Measurements from ENCODE around the gene TMEM126B.

Gene TMEM126B

GRCh38 chr11:85682330-85683305 lies 54.2 kb downstream of the TMEM126B start:
- in situ Hi-C loops (cut with HindIII; ENCODE audit: low sequenced_read_pairs) = no loop called here

DNA sequence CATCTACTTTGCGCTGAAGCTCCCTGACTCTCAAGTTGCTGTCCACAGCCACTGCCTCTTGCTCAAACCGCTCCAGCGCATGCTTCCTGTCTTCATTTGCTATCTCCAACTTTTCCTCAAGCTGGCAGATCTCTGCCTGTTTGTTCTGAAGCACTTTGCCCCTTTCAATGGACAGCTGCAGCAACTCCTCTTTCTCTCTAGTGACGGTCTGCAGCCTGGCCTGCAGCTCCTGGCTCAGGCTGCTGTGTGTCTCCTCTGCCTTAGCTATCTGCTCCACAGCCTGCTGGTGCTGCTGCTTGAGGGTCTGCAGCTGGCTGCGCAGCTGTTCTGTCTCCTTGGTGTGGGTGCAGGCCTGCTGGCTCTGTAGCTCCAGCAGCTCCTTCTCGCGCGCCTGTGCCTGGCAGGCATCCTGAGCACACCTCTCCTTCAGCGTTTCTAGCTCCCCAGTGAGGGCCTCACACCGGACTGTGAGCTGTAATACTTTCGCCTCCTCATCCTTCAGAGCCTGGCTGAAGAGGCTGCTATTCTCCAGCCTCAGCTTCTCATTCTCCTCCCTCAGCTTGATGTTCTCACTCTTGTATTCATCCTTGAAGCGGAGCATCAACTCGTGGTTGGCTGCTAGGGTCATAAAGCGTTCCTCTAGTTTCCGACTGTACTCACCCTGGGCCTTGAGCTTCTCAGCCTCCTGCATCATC lies 56.9 kb downstream of the TMEM126B start:
- in situ Hi-C loops (cut with HindIII; ENCODE audit: low sequenced_read_pairs) = no loop called here

GRCh38 chr11:85685820-85686459 lies 57.5 kb downstream of the TMEM126B start, which contains the start of gene CCDC89:
Gene CCDC89, minus strand, starts transcription at chr11:85686195. Its CDS starts 65 bp downstream, at chr11:85686130.
- in situ Hi-C loops (cut with HindIII; ENCODE audit: low sequenced_read_pairs) = no loop called here
